ENCODE data around the gene STX7.
"Not testable (repeated sequence)": the region's sequence is repeated elsewhere in the genome, so short reads cannot be mapped to it uniquely, and the experiment has no call there.

STX7 gene, protein sequence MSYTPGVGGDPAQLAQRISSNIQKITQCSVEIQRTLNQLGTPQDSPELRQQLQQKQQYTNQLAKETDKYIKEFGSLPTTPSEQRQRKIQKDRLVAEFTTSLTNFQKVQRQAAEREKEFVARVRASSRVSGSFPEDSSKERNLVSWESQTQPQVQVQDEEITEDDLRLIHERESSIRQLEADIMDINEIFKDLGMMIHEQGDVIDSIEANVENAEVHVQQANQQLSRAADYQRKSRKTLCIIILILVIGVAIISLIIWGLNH

GRCh38 chr6:132512638-132513632 lies at the start of gene STX7:
Gene STX7 (minus strand): TSS chr6:132513116. CDS start chr6:132503530, 9,586 bp downstream.
- peak; percentile 92 for DNase-seq

- not testable (repeated sequence) for DNase-seq
Observed at GRCh38 chr6:132560087-132560486, 47.2 kb upstream of the STX7 start.

- DNase-seq = no peak
Observed at GRCh38 chr6:132552372-132552771, 39.5 kb upstream of the STX7 start, which contains the start of gene TAAR8. Gene TAAR8 (plus strand): TSS chr6:132552672. CDS start chr6:132552693, 21 bp downstream.

GRCh38 chr6:132551214-132551613 lies 38.3 kb upstream of the STX7 start:
- DNase-seq = no peak

- no peak for DNase-seq
Observed at GRCh38 chr6:132548746-132549463, 36.0 kb upstream of the STX7 start.

GRCh38 chr6:132544826-132545225 lies 31.9 kb upstream of the STX7 start:
- DNase-seq = no peak

DNA sequence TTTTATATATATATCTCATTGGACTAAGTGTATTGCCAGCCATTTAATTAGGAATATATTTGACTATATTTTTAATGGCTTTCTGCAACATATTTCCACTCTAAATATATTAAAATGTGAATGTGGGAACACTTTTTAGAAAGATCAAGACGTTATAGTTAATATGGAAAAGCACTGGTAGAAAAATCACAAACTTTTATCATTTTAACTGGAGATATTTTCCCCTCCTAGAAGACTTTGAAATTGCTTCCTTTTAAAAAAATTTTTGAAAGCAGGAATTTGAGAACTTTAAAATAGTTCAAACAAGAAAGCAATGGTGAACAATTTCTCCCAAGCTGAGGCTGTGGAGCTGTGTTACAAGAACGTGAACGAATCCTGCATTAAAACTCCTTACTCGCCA lies 25.1 kb upstream of the STX7 start, which contains the start of gene TAAR9:
TAAR9 (plus strand) TSS at position 301 of the 400 bp plus-strand sequence; CDS start at position 314, 13 bp downstream.
- DNase-seq = no peak

GRCh38 chr6:132537145-132537544 lies 24.2 kb upstream of the STX7 start:
- DNase-seq = no peak

- DNase-seq = not testable (repeated sequence)
Observed at GRCh38 chr6:132534546-132534945, 21.6 kb upstream of the STX7 start.

DNA sequence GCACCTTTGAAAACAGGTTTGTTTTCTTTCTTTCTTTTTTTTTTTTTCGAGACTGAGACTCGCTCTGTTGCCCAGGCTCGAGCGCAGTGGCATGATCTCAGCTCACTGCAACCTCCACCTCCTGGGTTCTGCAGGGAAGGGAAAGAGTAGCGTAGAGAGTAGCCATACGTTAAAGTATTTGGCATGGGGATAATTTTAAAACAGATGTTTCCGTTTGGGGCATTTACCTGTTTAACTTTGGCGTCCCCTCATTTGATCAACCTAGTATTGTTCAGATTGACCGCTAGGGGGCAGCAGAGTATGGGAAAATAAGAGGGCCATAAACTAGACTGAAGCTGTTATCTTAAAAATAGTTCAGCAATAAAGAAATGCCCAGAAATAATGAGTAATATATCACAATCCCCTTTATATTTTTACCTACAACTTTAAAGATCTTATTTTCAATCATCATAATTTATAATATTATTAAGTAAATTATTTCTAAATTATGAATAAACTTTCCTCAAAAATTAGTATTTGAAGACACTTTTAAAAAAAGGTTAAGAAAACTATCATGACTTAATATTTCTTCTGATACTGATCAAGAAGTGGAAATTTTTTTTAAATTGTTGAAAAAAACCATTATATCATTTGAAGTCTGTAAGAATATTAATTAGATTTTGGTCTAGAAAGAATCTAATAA lies 17.5 kb upstream of the STX7 start:
- peak; percentile 73 for DNase-seq

- DNase-seq = no peak
Observed at GRCh38 chr6:132527791-132528190, 14.9 kb upstream of the STX7 start.

GRCh38 chr6:132526461-132526860 lies 13.5 kb upstream of the STX7 start:
- DNase-seq = no peak

DNA sequence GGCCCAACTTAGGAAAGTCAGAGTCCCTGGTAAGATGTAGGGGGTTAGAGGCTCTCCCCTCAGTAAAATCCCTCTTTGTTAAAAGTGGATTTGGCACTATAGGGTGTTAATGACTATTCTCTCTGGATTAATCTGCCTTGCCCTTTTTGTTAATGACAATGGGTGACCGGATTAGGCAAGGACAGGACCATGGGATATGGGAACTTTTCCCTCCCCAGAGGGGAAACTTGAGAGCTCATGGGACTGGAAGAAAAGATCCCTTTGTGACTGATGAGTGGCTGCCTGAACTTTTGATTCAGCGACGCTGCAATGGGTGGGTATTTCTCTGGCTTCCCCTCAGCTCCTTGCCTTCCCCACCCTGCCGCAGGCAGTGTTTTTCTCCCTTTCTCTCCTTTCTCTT lies 12.9 kb upstream of the STX7 start:
- no peak for DNase-seq

DNA sequence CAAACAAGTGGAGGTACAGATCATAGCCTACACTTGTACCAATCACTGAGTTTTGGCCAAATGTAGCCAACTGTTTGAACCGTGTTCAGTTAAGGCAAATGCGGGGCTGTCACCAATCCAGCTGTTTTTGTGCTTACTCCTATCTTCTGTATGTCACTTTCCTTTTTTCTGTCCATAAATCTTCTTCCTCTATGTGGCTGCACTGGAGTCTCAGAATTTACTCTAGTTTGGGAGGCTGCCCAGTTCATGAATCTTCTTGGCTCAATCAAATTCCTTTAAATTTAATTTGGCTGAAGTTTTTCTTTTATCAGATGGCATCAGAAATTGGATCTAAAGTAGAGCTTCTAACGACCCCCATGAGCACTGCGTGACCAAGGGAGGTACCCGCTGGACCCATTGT lies 11.7 kb upstream of the STX7 start:
- no peak for DNase-seq

- DNase-seq = no peak
Observed at GRCh38 chr6:132520953-132521352, 8.0 kb upstream of the STX7 start.

GRCh38 chr6:132515386-132515785 lies 2.5 kb upstream of the STX7 start:
- DNase-seq = no peak

- DNase-seq = no peak
Observed at GRCh38 chr6:132513831-132514545, 1.1 kb upstream of the STX7 start.

DNA sequence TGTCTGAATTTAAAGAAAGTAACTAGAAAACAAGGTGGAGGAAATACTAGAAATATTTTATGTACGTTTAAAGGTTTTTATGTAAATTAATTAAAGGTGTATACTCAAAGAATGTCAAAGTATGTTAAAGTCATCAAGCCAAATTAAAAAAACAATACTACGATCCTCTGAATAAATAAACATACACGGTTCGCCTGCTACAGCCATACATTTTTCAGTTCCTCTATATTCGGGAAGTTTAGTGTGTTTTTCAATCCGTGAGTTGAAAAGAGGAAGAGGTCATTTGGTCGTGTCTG lies 626 bp downstream of the STX7 start:
- no peak for DNase-seq

GRCh38 chr6:132511831-132512220 lies 1.1 kb downstream of the STX7 start:
- DNase-seq = no peak

DNA sequence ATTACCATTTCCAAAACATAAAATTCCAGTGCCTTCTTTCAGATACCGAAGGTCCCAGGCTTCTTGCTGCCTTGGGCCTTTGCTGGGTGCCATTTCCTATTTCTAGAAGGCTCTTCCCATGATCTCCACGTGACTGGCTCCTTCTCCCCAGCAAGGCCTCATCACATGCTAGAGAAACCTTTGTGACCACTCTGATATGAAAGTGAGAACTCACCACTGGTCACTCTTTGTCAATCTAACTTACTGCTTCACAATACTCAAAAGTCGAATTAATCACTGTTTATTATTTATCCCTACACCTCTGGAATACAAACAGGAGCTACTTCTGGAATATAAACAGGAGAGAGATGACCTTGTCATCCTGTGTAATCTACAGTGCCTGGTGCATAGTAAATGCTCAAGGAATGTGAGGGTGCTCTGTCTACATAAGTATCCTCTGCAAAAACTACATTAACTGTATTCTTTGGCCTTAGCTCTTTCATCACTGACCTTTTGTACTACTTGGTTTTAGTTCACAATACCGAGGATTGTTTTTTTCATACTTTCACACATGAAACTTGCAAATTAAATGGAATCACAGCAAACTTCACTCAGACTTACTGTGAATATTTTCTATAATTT lies 1.6 kb downstream of the STX7 start:
- DNase-seq = no peak
